ENCODE data around the gene GFOD2. TPM values are rescaled to one million over a fixed set of nuclear protein-coding genes. Genes with fewer than 3 reads are reported as not detected.

Gene GFOD2
- total RNA-seq, 1 donor from 2014 or later, result 16.2 TPM

- Mint-ChIP-seq H3K9me3 (no peaks in the 10 kb centered on the region), H3K36me3 (ENCODE audit: low read depth) (peaks cover 5% of the 10 kb centered on the region), H3K4me3 (peak overlapping the region; percentile 91), H3K4me1 (peaks cover 22% of the 10 kb centered on the region), H3K27me3 (no peaks in the 10 kb centered on the region), H3K27ac (no peak overlapping the region)
- peak; percentile 94 for DNase-seq
- intact Hi-C loops (cut with micrococcal nuclease), result loop anchor here (1.0 to 10.0 kb wide), 5 partner anchors 51 to 1667 kb away; partner anchors contain the start of genes COG8, CTRL, GFOD2 and NIP7
Observed at GRCh38 chr16:67667817-67668494, 51.2 kb downstream of the GFOD2 start.

- peak overlapping the region; percentile 91 for H3K4me3 Mint-ChIP-seq
- intact Hi-C loops (cut with micrococcal nuclease), result loop anchor here (2.0 to 10.0 kb wide), 3 partner anchors 51 to 1667 kb away; partner anchors contain the start of genes COG8, CTRL, GFOD2 and NIP7
- DNase-seq, result no peak
- H3K4me1 Mint-ChIP-seq, result peaks cover 19% of the 10 kb centered on the region
- no peaks in the 10 kb centered on the region for H3K9me3 Mint-ChIP-seq
- peak overlapping the region; percentile 66 for H3K27ac Mint-ChIP-seq
- peaks cover 6% of the 10 kb centered on the region for H3K36me3 Mint-ChIP-seq (ENCODE audit: low read depth)
- H3K27me3 Mint-ChIP-seq, result no peaks in the 10 kb centered on the region
Observed at GRCh38 chr16:67667453-67667816, 51.7 kb downstream of the GFOD2 start.

- Mint-ChIP-seq H3K27ac (peak within 1 kb of the TSS; percentile 84), H3K4me3 (peak within 1 kb of the TSS; percentile 91), H3K27me3 (no peaks in the 10 kb centered on the region), H3K9me3 (no peaks in the 10 kb centered on the region), H3K4me1 (peaks cover 21% of the 10 kb centered on the region), H3K36me3 (ENCODE audit: low read depth) (peaks cover 6% of the 10 kb centered on the region)
- intact Hi-C loops (cut with micrococcal nuclease), result loop anchor here (2.0 to 10.0 kb wide), 3 partner anchors 52 to 1668 kb away; partner anchors contain the start of genes COG8, CTRL, GFOD2 and NIP7
- DNase-seq, result peak; percentile 95
Observed at GRCh38 chr16:67666559-67667452, 52.3 kb downstream of the GFOD2 start, which contains the start of the genes C16orf86 and ENKD1. Gene C16orf86, plus strand, starts transcription at chr16:67666814. Its CDS starts 157 bp downstream, at chr16:67666971. Gene ENKD1, minus strand, starts transcription at chr16:67666750. Its CDS starts 308 bp downstream, at chr16:67666442.

- no peaks in the 10 kb centered on the region for H3K27me3 Mint-ChIP-seq
- H3K36me3 Mint-ChIP-seq (ENCODE audit: low read depth), result peaks cover 6% of the 10 kb centered on the region
- peaks cover 26% of the 10 kb centered on the region for H3K4me1 Mint-ChIP-seq
- peak overlapping the region; percentile 91 for H3K4me3 Mint-ChIP-seq
- no peaks in the 10 kb centered on the region for H3K9me3 Mint-ChIP-seq
- DNase-seq, result peak; percentile 71
- peak overlapping the region; percentile 51 for H3K27ac Mint-ChIP-seq
- intact Hi-C loops (cut with micrococcal nuclease), result loop anchor here (2.0 to 10.0 kb wide), 3 partner anchors 53 to 1669 kb away; partner anchors contain the start of genes COG8, CTRL, GFOD2 and NIP7
Observed at GRCh38 chr16:67666032-67666551, 53.0 kb downstream of the GFOD2 start.

- no peak for DNase-seq
- no peaks in the 10 kb centered on the region for H3K9me3 Mint-ChIP-seq
- H3K27ac Mint-ChIP-seq, result no peak overlapping the region
- intact Hi-C loops (cut with micrococcal nuclease), result loop anchor here (10.0 kb wide), 2 partner anchors 269 to 1669 kb away; partner anchors contain the start of genes COG8, CTRL, NIP7 and PDF
- peak overlapping the region; percentile 80 for H3K4me3 Mint-ChIP-seq
- no peaks in the 10 kb centered on the region for H3K27me3 Mint-ChIP-seq
- H3K36me3 Mint-ChIP-seq (ENCODE audit: low read depth), result peaks cover 6% of the 10 kb centered on the region
- peaks cover 27% of the 10 kb centered on the region for H3K4me1 Mint-ChIP-seq
Observed at GRCh38 chr16:67665598-67665997, 53.5 kb downstream of the GFOD2 start.

- intact Hi-C loops (cut with micrococcal nuclease), result loop anchor here (10.0 kb wide), 2 partner anchors 270 to 1670 kb away; partner anchors contain the start of genes COG8, CTRL, NIP7 and PDF
- Mint-ChIP-seq H3K4me1 (peaks cover 29% of the 10 kb centered on the region), H3K4me3 (peak overlapping the region; percentile 31), H3K36me3 (ENCODE audit: low read depth) (peaks cover 6% of the 10 kb centered on the region), H3K27me3 (no peaks in the 10 kb centered on the region), H3K27ac (no peak overlapping the region), H3K9me3 (no peaks in the 10 kb centered on the region)
- no peak for DNase-seq
Observed at GRCh38 chr16:67664871-67665270, 54.2 kb downstream of the GFOD2 start.

- no peaks in the 10 kb centered on the region for H3K9me3 Mint-ChIP-seq
- H3K27ac Mint-ChIP-seq, result no peak overlapping the region
- H3K36me3 Mint-ChIP-seq (ENCODE audit: low read depth), result peaks cover 9% of the 10 kb centered on the region
- H3K27me3 Mint-ChIP-seq, result no peaks in the 10 kb centered on the region
- intact Hi-C loops (cut with micrococcal nuclease), result loop anchor here (10.0 kb wide), 2 partner anchors 271 to 1671 kb away; partner anchors contain the start of genes COG8, CTRL, NIP7 and PDF
- H3K4me1 Mint-ChIP-seq, result peaks cover 27% of the 10 kb centered on the region
- DNase-seq, result no peak
- no peak overlapping the region for H3K4me3 Mint-ChIP-seq
Observed at GRCh38 chr16:67664258-67664657, 54.9 kb downstream of the GFOD2 start.

- Mint-ChIP-seq H3K9me3 (no peaks in the 10 kb centered on the region), H3K4me1 (peaks cover 30% of the 10 kb centered on the region), H3K27me3 (no peaks in the 10 kb centered on the region), H3K27ac (no peak overlapping the region), H3K36me3 (ENCODE audit: low read depth) (peaks cover 9% of the 10 kb centered on the region), H3K4me3 (no peak overlapping the region)
- intact Hi-C loops (cut with micrococcal nuclease), result loop anchor here (10.0 kb wide), 2 partner anchors 271 to 1671 kb away; partner anchors contain the start of genes COG8, CTRL, NIP7 and PDF
- no peak for DNase-seq
Observed at GRCh38 chr16:67663877-67664222, 55.3 kb downstream of the GFOD2 start.

- Mint-ChIP-seq H3K4me3 (no peak overlapping the region), H3K27ac (no peak overlapping the region), H3K27me3 (no peaks in the 10 kb centered on the region), H3K36me3 (ENCODE audit: low read depth) (peaks cover 9% of the 10 kb centered on the region), H3K4me1 (peaks cover 31% of the 10 kb centered on the region), H3K9me3 (no peaks in the 10 kb centered on the region)
- intact Hi-C loops (cut with micrococcal nuclease), result loop anchor here (10.0 kb wide), 2 partner anchors 271 to 1671 kb away; partner anchors contain the start of genes COG8, CTRL, NIP7 and PDF
- DNase-seq, result peak; percentile 81
Observed at GRCh38 chr16:67663151-67663876, 55.8 kb downstream of the GFOD2 start.

- intact Hi-C loops (cut with micrococcal nuclease), result loop anchor here (10.0 kb wide), 2 partner anchors 272 to 1672 kb away; partner anchors contain the start of genes COG8, CTRL, NIP7 and PDF
- H3K27ac Mint-ChIP-seq, result peak overlapping the region; percentile 37
- peaks cover 30% of the 10 kb centered on the region for H3K4me1 Mint-ChIP-seq
- H3K4me3 Mint-ChIP-seq, result no peak overlapping the region
- H3K36me3 Mint-ChIP-seq (ENCODE audit: low read depth), result peaks cover 12% of the 10 kb centered on the region
- H3K9me3 Mint-ChIP-seq, result no peaks in the 10 kb centered on the region
- DNase-seq, result no peak
- H3K27me3 Mint-ChIP-seq, result no peaks in the 10 kb centered on the region
Observed at GRCh38 chr16:67662653-67663010, 56.5 kb downstream of the GFOD2 start.

- H3K27ac Mint-ChIP-seq, result no peak overlapping the region
Observed at GRCh38 chr16:67661886-67662652, 57.0 kb downstream of the GFOD2 start.

More at GRCh38 chr16:67661886-67662652, 57.0 kb downstream of the GFOD2 start:
- H3K4me3 Mint-ChIP-seq, result peak overlapping the region; percentile 92
- H3K27me3 Mint-ChIP-seq, result no peaks in the 10 kb centered on the region
- no peaks in the 10 kb centered on the region for H3K9me3 Mint-ChIP-seq
- peaks cover 14% of the 10 kb centered on the region for H3K36me3 Mint-ChIP-seq (ENCODE audit: low read depth)
- DNase-seq, result peak; percentile 65
- intact Hi-C loops (cut with micrococcal nuclease), result loop anchor here (2.0 to 10.0 kb wide), 7 partner anchors 17 to 1673 kb away; partner anchors contain the start of genes ATP6V0D1, CARMIL2, CENPT and COG8
- peaks cover 28% of the 10 kb centered on the region for H3K4me1 Mint-ChIP-seq
